HUES48 (cell line): ENCODE data around the gene RBAK.
"Not testable (repeated sequence)": the region's sequence is repeated elsewhere in the genome, so short reads cannot be mapped to it uniquely, and the experiment has no call there.

Source experiments
- H3K27ac ChIP-seq: one replicate; pipeline ENCODE4 v1.7.0; 2013; ENCODE audit warnings: low read depth, low read length, inconsistent platforms
- H3K27me3 ChIP-seq: 2 replicates; pipeline ENCODE4 v1.6.1; 2013; ENCODE audit warnings: mild to moderate bottlenecking, low read length; ENCODE audit not compliant: control insufficient read depth, insufficient read depth
- H3K36me3 ChIP-seq: 2 replicates; pipeline ENCODE4 v1.6.1; 2013; ENCODE audit warnings: low read length; ENCODE audit not compliant: control insufficient read depth, insufficient read depth
- H3K4me1 ChIP-seq: 2 replicates; pipeline ENCODE4 v1.6.1; 2013; ENCODE audit warnings: mild to moderate bottlenecking, low read length; ENCODE audit not compliant: control insufficient read depth, insufficient read depth
- H3K4me3 ChIP-seq: 2 replicates; pipeline ENCODE4 v1.5.1; 2013; ENCODE audit warnings: mild to moderate bottlenecking, low read depth, low read length
- H3K9ac ChIP-seq: 2 replicates; pipeline ENCODE4 v1.6.1; 2013; ENCODE audit warnings: mild to moderate bottlenecking, low read depth, low read length, moderate library complexity
- H3K9me3 ChIP-seq: 2 replicates; pipeline ENCODE4 v1.6.1; 2013; ENCODE audit warnings: low read length; ENCODE audit not compliant: control insufficient read depth, insufficient read depth

The RBAK gene

GRCh38 chr7:5020098-5020497 is 25.6 kb upstream of the RBAK start:
- no peaks in the 10 kb centered on the region for H3K27me3 ChIP-seq
- H3K9ac ChIP-seq = no peak overlapping the region
- H3K4me1 ChIP-seq = no peaks in the 10 kb centered on the region
- H3K36me3 ChIP-seq = no peaks in the 10 kb centered on the region
- H3K4me3 ChIP-seq = no peak overlapping the region
- H3K9me3 ChIP-seq = no peaks in the 10 kb centered on the region
- no peak overlapping the region for H3K27ac ChIP-seq

- not testable (repeated sequence) for H3K27me3 ChIP-seq, H3K36me3 ChIP-seq
Observed at GRCh38 chr7:5020976-5021550, 24.6 kb upstream of the RBAK start.

GRCh38 chr7:5023626-5024025 is 22.0 kb upstream of the RBAK start:
- not testable (repeated sequence) for H3K27ac ChIP-seq, H3K9ac ChIP-seq

More at GRCh38 chr7:5020976-5021550, 24.6 kb upstream of the RBAK start:
- not testable (repeated sequence) for H3K27ac ChIP-seq, H3K4me1 ChIP-seq, H3K4me3 ChIP-seq, H3K9me3 ChIP-seq, H3K9ac ChIP-seq

DNA sequence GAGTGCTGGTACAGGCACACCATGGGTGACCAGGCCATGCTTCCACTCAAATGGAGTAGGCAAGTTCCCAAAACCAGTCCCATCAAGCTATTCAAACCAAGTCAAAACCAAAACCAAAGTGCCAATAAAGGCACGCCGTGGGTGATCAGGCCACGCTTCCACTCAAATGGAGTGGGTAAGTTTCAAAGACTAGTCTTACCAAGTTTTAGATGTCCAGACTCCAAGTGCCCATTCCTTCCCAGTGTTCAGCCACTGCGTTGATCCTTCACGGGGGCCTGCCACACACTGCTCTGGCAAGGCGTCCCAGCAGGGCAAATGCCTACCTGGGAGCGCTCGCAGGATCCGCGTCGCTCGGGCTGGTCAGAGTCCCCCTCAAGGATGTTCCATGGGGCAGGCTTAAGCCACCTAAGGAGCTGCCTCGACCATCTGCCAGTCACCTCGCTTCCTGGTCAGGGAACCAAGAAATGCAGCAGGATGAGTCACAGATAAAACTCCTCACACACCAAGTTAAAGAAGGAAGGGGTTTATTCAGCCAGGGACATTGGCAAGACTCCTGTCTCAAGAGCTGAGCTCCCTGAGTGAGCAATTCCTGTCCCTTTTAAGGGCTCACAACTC is 17.8 kb upstream of the RBAK start:
- H3K27me3 ChIP-seq, H3K27ac ChIP-seq, H3K36me3 ChIP-seq, H3K9ac ChIP-seq, H3K4me3 ChIP-seq, H3K4me1 ChIP-seq, H3K9me3 ChIP-seq: not testable (repeated sequence)

More at GRCh38 chr7:5023626-5024025, 22.0 kb upstream of the RBAK start:
- not testable (repeated sequence) for H3K9me3 ChIP-seq, H3K27me3 ChIP-seq, H3K4me1 ChIP-seq, H3K4me3 ChIP-seq, H3K36me3 ChIP-seq

DNA sequence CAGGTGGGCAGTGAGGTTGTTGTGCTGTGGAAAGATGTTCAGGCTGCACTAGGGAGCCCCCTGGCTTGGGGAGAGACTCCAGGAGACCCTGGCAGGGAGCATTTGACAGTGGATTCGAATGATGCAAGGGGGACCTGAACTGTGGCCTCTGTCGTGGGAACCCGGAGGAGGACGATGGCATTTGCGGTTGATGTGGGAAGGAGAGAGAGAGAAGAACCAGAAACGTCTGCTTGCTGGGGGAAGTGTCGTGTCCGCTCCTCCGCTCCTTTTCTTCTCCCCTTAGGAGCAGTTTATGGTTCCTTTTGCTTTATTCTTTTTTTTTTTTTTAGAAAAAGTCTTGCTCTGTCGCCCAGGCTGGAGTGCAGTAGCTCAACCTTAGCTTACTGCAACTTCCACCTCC is 12.5 kb upstream of the RBAK start:
- H3K4me3 ChIP-seq, H3K27me3 ChIP-seq, H3K9me3 ChIP-seq, H3K9ac ChIP-seq, H3K36me3 ChIP-seq, H3K4me1 ChIP-seq, H3K27ac ChIP-seq: not testable (repeated sequence)

DNA sequence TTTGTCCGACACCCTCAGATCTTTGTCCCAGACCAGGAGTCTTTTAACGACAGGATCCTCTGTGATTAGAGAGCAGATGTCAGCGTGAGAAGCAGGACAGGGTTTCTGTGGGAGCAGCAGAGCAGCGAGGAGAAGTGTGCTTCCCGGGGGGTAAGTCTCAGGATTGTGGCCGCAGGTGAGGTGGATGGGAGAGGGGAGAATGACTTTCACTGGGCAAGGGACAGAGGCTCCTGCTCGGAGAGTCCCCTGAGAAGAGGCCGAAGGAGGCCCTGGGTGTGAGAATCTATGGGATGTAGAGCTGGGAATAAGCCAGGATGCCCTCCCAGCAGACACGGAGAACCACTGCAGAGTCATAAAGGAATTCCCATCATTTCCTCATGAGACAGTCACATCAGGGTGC is 10.4 kb upstream of the RBAK start:
- H3K4me3 ChIP-seq = no peak overlapping the region
- H3K27me3 ChIP-seq = no peaks in the 10 kb centered on the region
- no peaks in the 10 kb centered on the region for H3K9me3 ChIP-seq
- no peak overlapping the region for H3K27ac ChIP-seq
- H3K4me1 ChIP-seq = no peaks in the 10 kb centered on the region
- H3K9ac ChIP-seq = no peak overlapping the region
- no peaks in the 10 kb centered on the region for H3K36me3 ChIP-seq

DNA sequence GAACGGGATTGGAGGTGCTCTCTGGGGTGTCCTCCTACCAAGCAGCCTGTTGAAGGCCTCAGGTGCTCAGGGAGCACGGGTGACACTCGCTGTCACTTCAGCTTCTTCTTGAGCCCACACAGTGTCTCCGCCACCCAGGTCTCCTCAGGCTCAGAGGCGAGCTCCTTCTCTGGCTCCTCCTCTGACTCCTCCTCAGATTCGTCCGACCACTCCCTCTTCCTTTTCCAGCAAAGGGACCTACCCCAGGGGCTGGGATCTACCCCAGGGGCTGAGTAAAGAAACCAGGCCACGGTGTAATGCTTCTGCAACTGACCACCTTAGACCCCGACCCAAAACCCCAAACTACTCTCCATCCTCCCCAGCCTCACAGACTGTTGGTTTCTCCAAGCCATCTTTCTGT is 9.2 kb upstream of the RBAK start:
- Histone ChIP-seq H3K9ac (no peak overlapping the region), H3K27me3 (no peaks in the 10 kb centered on the region), H3K36me3 (no peaks in the 10 kb centered on the region), H3K4me1 (no peaks in the 10 kb centered on the region), H3K27ac (no peak overlapping the region), H3K4me3 (no peak overlapping the region), H3K9me3 (no peaks in the 10 kb centered on the region)

DNA sequence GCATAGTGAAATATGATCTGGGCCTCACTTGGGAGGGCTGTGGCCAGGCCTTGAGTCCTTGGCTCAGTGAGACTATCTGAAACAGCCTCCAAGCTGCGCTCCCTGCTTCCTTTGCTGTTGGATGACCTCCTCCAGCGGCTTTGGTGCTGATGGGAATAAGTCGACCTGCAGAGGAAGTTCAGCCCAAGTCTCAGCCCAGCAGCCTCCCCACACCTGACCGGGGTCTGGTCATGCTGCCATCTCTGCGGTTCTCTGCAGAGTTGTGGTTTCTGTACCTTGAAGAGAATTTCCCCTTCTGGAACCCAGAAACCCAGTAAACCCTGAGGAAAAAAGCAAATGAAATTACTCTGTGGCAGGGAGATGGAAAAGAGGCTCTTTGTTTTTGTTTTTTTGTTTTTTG is 4.6 kb upstream of the RBAK start:
- Histone ChIP-seq H3K27me3 (no peaks in the 10 kb centered on the region), H3K27ac (no peak overlapping the region), H3K9me3 (no peaks in the 10 kb centered on the region), H3K4me1 (no peaks in the 10 kb centered on the region), H3K4me3 (no peak overlapping the region), H3K9ac (no peak overlapping the region), H3K36me3 (no peaks in the 10 kb centered on the region)

DNA sequence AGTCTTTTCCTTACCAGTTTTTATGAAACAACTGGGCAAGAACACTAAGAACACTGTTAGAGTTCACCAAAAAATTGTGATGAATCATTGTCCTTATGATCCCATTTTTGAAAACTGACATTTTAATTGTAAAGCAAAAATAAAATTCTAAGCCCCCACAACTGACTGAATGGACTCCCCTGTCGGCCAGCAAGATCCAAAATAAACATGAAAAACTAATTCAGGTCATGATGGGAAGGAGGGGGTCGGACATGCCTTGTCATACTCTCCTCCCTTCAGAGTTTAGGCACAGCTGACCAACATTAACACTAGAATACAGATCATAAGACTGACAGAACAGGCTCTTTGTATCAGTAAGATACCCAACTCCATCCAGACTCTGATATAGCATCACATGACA is 2.0 kb upstream of the RBAK start:
- H3K4me1 ChIP-seq = no peaks in the 10 kb centered on the region
- H3K4me3 ChIP-seq = no peak overlapping the region
- no peak overlapping the region for H3K27ac ChIP-seq
- no peaks in the 10 kb centered on the region for H3K27me3 ChIP-seq
- no peaks in the 10 kb centered on the region for H3K9me3 ChIP-seq
- H3K9ac ChIP-seq = no peak overlapping the region
- H3K36me3 ChIP-seq = peaks cover 3% of the 10 kb centered on the region; the same call in 1 of the 2 replicates

DNA sequence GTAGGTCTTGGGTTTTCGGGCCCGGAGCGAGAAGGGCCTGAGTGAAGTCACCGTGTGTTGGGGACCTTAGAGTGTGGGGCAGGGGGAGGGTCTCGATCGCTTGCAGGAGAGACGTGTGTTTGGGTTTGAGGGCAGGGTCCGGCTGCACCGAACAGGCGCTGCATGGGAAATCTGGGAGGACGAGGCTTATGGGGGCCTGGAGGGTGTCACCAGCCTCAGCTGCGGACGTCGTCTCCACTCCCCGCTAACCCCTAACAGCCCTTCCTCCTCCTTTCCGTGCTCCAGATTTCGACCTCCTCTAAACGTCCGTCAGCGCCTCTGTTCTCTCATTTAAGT is 705 bp downstream of the RBAK start:
- not testable (repeated sequence) for H3K27me3 ChIP-seq, H3K4me1 ChIP-seq
- Histone ChIP-seq H3K36me3 (peaks cover 25% of the 10 kb centered on the region), H3K9ac (peak overlapping the region; percentile 63), H3K9me3 (peaks cover 14% of the 10 kb centered on the region), H3K27ac (peak overlapping the region; percentile 74), H3K4me3 (peak overlapping the region; percentile 79)

DNA sequence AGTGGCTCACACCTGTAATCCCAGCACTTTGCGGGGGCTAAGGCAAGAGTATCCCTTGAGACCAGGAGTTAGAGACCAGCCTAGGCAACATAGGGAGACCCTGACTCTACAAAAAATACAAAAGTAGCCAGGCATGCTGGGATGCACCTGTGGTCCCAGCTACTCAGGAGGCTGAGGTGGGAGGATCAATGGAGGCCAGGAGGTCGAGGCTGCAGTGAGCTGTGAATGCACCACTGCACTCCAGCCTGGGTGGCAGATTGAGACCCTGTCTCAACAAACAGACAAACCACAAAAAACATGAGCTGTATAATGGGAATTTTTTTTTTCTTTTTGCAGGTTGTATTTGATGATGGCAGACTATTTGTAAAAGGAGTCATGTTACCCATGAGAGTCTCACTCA is 1.5 kb downstream of the RBAK start:
- H3K4me3 ChIP-seq, H3K27me3 ChIP-seq, H3K9ac ChIP-seq, H3K27ac ChIP-seq, H3K4me1 ChIP-seq: not testable (repeated sequence)
- H3K36me3 ChIP-seq = peaks cover 28% of the 10 kb centered on the region
- peaks cover 21% of the 10 kb centered on the region for H3K9me3 ChIP-seq

DNA sequence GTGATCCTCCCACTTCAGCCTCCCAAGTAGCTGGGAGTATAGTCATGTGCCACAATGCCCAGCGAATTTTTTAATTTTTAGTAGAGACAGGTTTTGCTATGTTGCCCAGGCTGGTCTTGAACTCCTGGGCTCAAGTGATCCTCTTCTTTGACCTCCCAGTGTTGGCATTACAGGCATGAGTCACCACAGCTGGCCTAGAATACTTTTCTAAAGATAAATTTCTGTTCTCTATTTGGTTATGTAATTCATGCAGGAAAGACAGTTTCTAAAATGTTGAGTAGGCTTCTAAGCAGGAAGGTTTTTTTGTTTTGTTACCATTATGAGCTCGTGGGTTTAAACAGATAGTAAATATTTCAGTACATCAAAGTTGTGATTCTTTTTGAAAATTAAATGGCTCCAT is 5.0 kb downstream of the RBAK start:
- no peaks in the 10 kb centered on the region for H3K27me3 ChIP-seq
- H3K9ac ChIP-seq = no peak overlapping the region
- no peaks in the 10 kb centered on the region for H3K4me1 ChIP-seq
- H3K4me3 ChIP-seq = no peak overlapping the region
- peaks cover 47% of the 10 kb centered on the region for H3K36me3 ChIP-seq
- H3K9me3 ChIP-seq = peaks cover 32% of the 10 kb centered on the region
- no peak overlapping the region for H3K27ac ChIP-seq
